Measurements from ENCODE around the gene TACR2.
A peak's percentile ranks its signal among the peaks of the same experiment; 100 is the strongest.

Gene TACR2

DNA sequence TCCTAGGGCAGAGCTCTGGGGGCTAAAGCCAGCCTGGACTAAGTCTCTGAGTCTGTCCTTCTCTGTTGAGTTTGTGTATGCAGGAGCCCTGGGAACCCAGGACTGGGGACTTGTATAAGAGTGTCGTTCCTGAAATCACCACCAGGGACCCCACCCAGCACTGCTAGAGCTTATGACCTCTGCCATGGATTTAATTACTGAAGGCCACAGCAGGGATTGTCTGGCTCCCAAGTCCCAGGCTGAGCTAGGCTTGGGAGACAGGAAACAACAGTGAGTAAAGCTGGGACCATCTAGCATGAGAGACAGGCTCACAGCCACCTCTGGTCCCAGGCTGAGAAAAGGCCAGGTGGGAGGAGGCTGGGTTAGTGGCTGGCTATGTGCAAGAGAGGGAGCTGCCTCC, 33.1 kb upstream of the TACR2 start:
- DNase-seq = no peak

DNA sequence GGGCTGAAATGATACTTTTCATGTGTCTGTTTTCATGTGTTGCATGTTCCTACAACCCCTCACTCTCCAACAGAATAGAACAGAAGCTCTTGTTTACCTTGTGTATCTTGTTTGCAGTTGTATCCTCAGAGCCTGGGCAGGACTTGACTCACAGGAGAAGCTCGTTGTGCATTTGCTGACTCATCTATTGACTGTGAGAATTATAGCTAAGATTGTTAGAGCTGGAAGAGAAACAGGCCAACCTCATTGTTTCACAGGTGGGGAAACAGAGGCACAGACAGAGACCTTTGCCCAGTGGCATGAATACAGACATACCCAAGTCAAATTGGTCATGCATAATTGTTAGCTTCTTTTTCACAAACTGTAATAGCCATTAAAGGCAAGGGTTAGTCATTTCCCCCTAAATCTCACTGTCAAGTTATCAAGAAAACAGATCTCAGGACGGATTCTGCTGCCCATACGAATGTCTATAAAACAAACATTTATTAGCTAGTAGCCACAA, 30.0 kb upstream of the TACR2 start:
- DNase-seq = peak; percentile 32

DNA sequence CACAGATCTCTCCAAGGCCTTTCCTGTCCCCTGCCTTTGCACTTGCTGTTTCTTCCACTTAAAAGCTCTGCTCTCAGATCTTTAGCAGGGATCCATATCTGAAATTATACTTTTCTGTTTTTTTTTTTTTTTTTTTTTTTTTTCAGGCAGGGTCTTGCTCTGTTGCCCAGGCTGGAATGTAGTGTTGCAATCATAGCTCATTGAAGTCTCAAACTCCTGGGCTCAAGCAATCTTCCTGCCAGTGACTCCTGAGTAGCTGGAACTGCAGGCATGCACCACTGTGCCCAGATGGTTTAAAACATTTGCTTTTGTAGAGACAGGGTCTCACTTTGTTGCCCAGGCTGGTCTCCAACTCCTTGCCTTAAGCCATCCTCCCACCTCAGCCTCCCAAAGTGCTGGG, 29.5 kb upstream of the TACR2 start:
- DNase-seq = no peak

DNA sequence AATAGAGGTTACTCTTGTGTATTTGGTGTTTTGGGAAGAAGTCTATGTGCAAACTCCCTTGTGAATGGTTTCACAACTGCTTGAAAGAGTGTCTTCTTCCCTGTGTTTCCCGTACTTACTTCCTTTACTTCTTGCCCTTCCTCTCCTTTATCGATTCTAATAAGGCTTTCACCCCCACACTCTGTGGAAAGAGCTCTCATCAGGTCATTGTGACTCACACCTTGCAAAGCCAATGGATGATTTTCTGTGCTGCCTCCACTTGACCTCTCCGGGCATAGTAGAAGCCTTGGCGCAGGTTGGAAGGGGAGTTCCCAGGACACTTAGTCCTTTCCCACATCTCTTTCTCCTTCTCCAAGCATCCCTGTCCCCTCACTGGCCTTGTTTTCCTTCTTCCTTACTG, 28.3 kb upstream of the TACR2 start:
- DNase-seq = no peak

DNA sequence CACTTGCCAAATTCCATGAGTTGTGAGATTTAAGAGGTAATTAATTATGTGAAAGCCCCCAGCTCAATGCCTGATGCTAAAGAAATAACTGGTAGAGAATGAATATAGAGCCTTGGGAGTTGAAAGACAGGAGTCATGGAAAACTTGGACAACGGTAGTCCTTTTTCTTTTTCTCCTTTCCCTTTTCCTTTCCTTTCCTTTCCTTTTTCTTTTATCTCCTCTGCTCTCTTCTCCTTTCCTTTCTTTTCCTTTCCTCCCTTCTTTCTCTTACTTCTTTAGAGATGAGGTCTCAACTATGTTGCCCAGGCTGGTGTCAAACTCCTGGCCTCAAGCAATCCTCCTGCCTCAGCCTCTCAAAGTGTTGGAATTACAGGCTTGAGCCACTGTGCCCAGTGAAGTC, 26.6 kb upstream of the TACR2 start:
- DNase-seq = no peak

DNA sequence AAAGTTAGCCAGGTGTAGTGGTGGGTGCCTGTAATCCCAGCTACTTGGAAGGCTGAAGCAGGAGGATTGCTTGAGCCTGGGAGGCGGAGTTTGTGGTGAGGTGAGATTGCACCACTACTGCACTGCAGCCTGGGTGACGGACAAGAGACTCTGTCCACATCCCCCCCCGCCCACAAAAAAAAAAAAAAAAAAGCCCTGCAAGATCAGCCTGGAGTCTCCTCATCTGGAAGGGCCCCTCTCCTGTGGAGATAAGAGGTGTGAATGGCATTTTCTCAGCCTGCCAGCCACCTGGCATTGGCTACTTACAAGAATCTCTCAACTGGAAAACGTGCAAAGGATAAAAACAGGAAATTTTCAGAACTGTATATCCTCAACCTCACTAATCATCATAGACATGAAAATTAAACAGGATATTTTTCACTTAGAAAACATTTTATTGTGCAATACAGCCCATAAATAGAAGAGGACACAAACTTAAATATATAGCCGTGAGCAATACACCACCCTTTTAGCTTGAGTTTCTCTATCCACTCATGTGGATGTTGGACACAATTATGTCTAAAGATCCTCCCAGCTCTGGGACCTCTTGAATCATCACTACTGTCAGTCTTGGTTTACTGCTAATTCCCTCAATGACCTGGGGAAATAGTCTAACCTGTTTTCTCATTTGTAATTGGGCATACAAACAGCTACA, 23.2 kb upstream of the TACR2 start:
- DNase-seq = no peak

DNA sequence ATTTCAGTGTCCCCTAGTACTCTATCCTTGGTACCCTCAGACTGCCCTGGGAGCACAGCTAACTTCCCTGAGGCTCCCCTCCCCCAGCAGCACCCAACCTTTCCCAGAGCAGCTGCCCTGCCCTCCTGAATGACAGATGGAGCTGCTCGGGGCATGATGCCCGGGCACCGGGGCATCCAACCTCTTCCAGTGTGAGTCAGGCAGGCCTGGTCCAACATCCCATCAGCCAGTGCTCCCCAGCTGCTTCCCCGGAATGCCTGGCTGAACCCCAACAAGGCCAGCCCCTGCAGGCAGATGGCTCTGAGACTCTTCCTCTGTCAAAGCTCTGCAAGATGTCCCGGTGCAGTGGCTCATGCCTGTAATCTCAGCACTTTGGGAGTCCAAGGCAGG, 22.6 kb upstream of the TACR2 start:
- no peak for DNase-seq

DNA sequence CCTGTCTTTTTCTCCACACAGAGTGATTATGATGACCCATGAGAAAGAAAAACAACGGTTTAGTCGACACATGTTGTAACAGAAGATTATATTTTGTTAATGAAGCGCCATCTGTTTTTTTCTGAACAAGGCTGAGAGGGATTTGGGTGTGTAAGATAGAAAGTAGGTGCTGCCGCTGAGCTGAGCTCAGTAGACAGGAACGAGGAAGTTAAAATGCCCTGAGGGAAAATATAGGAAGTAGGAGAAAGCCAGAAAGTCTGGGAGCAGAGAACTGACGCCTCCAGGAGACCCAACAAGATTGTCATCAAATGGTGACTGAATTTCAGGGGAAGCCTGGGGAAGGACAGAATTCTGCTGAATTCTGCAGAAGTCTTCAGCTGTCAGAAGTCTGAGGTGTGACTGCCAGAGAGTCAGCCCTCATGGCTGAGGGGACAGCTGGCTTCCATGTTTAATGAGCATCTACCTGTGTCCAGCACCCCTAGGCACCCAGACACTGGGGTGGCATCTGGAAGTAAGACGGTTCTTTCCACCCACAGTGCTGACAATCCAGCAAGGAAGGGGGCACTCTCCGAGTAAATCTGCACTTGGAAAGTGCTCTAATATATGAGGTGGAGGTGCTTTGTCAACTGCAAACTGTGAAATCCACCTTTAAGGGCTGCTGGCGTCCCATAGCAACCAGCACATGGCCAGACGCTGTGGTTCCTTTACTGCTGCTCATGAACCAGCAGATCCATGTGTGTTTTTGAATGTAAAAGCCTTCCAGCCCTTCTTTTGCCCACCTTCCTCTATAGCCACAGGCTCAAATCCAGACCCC, 22.0 kb upstream of the TACR2 start:
- DNase-seq = no peak

DNA sequence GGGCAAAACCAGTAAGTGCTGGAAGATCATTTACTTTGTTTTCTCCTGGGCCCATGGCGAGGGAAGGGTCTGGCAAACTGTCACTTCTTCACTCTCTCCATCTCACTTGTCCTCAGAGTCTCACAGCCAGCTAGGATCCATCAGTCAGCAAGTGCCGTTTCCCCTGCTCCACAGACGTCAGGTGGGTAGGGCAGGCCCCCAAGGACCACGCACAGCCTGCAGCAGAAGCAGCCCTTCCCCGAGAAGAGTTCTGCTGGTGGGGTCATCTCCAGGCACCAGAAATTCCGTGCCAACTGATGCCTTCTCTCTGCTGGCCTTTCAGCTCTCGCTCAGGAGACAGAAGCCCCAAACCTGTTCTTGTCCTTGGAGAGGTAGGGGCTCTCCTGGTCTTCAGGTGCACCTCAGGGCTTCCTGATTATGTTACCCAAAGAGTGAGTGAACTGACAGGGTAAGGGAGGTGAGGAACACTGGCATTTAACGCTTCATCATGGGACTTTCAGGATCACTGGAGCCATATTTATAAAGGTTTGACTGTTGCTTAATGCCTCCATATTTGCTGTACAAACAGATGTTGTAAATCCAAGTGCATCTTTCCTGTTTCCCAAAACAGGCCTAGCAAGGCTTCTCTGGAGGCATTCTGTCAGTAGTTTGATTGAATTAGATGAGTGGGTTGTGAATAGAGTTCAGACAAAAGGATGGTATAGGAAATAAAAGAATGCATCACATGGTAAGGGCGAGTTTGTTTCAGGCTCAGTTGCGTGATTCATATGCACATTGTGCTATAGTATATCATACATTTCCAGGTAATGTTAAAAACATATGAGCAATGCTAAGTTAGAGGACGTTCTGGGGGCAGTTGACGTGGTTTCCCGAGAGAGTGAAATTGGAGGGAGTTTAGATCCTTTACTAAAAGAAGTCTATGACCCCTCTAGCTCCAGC, 20.9 kb upstream of the TACR2 start:
- no peak for DNase-seq

DNA sequence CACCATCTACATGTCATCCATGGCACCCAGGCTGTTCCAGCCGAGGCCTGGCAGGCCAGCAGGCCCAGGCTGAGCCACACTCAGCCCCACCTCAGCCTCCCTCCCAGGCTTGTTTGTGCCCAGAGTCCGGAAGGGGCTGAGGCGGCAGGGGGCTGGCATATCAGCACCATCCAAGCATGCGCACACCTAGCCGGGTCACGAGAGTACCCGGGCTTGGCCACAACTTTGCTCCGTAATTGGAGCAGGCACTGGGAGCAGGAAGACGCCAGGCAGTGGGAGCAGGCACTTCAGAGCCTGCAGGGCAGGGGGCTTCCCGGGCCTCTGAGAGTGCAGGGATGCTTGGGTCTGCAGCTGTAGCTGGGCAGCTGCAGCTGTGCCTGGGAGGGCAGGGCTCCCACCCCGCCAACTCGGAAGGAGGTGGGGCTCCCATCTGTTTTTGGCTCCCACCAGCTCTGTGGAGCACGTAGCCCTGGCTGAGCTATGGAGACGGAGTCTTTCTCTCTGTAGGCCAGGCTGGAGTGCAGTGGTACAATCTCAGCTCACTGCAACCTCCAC, 19.3 kb upstream of the TACR2 start:
- DNase-seq = no peak

DNA sequence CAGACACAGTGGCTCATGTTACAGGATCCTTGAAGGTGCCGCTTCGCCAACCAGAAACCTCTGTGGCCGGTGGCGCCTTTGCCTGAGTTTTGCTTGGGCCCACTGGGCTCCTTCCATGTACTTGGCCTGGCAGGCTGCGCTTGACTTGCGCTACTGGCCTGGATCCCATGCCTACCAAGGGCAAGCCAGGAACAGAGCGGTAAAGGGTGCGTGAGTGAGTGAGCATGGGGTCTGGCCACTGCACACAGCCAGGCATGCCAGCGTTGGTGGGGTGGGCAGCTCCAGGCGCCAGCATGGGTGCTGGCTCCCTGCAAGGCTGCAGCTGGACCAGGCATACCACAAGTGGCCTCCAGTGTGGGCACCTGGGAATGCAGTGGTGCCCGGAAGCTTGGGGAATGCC, 18.2 kb upstream of the TACR2 start:
- no peak for DNase-seq

DNA sequence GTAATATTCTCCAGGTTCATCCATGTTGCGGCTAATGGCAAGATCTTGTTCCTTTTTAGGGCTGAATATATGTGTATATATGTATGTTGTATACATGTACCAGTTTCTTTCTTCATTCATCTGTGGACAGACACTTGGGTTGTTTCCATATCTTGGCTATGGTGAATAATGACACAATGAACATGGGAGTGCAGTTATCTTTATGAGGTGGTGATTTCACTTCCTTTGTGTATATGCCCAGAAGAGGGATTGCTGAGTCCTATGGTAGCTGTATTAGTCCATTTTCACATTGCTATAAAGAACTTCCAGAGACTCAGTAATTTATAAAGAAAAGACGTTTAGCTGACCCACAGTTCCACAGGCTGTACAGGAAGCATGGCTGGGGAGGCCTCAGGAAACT, 17.5 kb upstream of the TACR2 start:
- no peak for DNase-seq

DNA sequence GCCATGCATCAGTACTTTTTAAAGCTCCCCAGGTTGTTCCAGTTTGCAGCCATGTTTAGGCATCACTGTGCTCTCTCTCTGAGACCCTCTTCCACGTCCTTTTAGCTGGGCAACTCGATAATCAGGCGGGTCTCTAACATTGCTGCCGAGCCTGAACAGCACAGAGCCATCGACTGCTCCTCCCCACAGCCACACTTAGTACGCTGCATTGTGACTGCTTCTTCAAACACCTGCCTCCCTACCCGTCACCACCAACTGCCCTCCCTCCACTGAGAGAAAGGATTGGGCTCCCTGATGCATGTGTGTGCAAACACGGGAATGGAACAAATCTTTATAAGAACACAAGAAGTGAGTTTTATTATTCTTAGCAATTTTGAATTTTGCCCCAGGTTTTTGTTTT, 11.4 kb upstream of the TACR2 start:
- DNase-seq = no peak

DNA sequence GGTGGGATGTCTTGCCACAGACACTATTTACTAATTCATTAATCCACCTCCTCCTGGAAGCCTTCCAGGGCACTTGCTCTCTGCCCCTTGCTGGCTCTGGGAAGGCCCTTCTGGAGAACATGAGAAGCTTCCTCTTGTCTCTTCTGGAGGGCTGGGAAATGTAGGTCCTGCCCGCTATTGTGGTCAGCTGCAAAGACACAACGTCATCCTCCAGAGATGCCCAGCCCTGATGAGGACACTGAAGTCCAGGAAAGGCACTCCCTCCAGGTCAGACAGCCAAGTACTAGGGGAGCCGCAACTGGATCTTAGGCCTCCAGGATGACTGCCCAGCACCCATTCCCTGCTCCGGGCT, 9.6 kb upstream of the TACR2 start:
- no peak for DNase-seq

DNA sequence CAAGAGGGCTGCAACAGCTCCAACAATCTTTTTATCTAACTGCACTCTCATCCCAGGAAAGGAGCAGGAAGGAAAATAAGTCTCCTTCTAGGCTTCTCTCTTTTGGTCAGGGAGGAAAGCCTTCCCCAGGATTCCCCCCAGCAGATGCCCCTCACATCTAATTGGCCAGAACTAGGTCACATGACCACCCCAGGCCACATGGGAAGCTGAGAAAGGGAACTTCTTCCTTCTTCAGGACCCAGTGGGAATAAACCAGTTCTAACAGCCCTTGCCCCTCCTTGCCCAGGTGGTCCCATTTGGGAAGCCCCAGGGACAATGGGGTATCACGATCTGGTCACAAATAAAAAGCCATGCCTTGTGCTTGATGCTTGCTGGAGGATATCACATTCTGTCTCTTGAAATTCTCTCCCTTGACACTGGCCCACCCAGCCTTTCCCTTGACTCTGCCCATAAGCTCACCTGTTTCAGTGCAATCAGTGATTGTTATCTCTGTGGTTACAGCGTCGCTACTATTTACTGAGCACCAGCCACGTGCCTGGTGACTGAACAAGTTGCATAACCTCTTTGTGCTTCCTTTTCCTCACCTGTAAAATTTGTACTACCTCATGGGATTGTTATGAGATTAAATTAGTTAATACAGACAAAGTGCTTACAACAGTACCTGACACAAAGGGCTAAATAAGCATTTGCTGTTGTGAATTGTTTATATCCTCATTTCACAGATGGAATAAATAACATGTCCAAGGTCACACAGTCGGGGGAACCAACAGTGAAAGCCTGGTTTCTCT, 9.0 kb upstream of the TACR2 start:
- DNase-seq = no peak

DNA sequence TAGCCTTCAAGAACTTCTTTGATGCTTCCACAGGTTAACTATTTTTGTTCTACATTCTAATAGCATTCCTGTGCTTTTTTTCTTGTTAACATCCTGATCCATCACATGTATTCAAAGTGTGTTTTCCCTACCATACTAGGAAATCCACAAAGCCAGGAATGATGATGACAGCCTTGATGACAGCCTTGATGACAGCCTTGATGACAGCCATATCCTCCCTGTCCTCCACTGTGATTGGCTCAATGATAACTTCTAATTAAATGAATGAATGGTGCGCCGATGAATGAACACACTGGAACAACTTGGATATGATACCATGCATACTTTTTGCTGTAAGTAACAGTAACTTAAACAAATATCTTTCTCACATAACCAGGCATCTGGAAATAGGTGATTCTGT, 8.3 kb upstream of the TACR2 start:
- DNase-seq = no peak

DNA sequence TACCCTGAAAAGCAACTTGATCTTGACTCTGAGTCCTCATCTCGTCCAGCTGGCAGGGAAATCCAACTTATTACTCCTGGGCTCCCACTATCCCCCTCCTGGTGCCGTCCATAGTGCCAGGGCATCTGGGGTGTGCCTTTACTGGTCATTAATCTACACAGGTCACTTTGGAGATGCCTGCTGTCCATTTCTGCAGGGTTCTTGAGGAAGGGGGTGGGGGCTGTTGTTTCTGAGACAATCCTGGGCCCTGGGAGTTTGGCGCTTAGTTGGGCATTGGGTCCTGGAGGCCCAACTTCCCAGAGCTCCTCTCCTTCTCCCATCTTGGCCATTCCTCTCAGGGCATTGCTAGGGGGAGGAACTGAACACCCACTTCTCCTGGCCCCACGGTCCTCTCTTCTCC, 6.0 kb upstream of the TACR2 start:
- no peak for DNase-seq

DNA sequence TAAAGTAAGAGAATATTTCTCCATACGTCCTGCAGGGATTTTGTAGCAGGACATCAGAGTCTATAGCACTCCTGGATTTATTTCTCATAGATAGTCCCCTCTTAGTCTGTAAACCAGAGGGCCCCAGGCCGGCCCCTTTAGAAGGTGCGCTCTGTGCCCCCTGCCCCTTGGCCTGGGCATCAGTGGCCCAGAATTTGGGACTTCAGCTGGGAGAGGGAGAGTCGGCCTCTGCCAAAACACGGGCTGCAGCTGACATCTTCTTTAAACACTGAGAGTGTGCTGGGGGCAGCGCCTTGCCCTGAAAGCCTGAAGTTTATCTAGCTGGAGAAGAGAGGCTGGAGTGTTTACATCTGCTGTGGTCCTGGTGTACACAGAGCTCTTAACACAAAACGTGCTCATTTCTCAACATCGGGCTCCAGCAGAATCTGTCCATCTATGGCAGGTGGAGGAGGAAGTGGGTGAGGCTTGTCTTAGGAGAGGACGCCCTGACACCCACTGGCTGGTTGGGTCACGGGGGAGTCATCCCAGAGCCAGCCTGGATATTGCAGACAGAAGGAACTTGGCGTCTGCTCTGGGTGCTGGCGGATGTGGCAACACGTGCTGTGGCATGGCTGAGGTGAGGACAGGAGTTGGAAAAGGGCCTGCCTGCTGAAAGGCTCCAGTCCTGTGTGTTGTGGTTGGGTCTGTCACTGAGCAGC, 5.0 kb upstream of the TACR2 start:
- no peak for DNase-seq

DNA sequence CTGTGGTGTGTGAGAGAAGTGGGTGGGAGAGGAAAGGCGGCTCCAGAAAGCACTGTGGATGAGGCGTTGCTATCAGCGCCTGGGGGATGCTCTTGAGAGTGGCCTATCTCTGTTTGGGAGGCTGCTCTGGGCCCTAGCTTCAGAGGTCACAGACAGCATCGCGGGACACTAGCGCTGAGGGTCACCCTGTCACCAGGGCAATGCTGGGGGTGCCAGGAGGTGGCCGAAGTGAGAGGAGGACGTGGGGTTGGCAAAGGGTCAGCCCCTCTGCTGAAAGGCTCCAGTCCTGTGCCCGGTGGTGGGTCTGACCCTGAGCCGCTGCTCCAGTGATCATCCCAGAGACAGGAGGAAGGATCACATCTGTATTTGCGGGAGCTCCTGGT, 3.0 kb upstream of the TACR2 start:
- DNase-seq = no peak

DNA sequence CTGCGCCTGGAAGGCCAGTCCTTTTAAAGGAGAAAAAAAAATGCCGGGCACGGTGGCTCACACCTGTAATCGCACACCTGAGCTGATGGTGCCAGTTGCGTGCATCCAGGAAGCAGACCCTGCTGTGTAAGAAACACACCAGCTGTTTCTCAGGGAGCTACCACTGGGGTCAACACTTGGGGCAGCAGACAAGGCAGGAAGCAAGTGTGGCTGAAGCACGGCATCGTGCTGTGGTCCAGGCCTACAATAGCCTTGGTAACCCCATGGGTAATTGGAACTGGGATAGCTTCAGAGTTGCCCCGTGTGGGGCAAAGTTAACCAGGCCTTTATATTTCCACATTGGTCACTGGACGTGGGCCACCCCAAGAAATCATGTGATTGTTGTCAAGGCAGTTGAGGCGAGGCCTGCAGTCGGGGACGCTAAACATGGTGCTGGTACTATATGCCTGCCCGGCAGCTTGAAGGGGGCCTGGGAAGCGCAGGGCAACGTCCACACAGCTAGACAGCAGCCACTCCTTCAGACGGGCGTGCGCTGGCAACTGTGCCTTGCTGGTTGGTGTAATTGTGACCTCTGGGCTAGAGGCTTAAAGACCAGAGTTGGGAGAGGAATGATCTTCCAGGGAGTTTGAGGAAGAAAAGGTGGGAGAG, 2.5 kb upstream of the TACR2 start:
- DNase-seq = no peak

DNA sequence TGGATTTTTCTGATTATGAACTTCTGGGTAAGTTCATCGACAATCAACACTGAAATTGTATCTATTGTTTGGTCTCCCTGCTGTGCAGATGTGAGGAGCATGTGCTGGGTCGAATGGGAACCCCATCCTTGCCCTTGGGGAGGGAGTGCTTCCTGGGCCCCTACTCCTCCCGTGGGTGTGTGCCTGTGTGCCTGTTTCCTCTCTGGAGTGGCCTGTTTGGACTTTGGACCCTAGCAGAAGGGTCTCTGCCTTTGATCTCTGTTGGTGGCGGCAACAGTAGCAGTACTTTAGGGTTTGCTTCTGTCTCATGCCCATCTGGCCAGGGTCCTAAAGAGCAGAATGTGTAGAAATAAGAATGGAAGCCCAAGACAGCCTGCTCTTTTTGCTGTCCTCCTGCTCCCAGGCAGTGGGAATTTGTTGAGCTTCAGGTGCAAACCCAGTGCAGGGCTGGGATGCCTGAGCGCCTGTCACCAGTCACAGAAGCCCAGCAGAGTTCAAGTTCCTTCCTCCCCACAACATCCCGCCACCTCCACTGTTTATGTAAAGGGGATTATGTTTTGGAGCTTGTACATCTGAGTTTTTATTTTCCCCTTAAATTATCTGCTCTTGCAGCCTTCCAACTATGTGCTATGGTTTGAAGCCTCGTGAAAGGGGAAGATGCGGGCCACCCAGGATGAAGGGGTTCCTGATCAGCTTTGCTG, 1.5 kb upstream of the TACR2 start:
- DNase-seq = no peak

Data from amniotic stem cell (primary cell).